Osteocyte (in vitro differentiated cells): ENCODE measurements around the gene SCAMP3. TPM values are rescaled to one million over a fixed set of nuclear protein-coding genes. Genes with fewer than 3 reads are reported as not detected.

Source experiments
- DNase-seq: peaks from one replicate; pipeline ENCODE4 v3.0.0; 2021; ENCODE audit warnings: mixed read lengths; ENCODE audit not compliant: unreplicated experiment; ENCODE audit errors: extremely low spot score
- H3K27ac Mint-ChIP-seq: one replicate; pipeline ENCODE4 v1.8.0; 2021; ENCODE audit warnings: mild to moderate bottlenecking, mixed read lengths; ENCODE audit not compliant: unreplicated experiment
- H3K27me3 Mint-ChIP-seq: one replicate; pipeline ENCODE4 v1.8.0; 2021; ENCODE audit warnings: mixed read lengths; ENCODE audit not compliant: unreplicated experiment
- H3K36me3 Mint-ChIP-seq: one replicate; pipeline ENCODE4 v1.8.0; 2021; ENCODE audit warnings: mixed read lengths; ENCODE audit not compliant: unreplicated experiment
- H3K4me1 Mint-ChIP-seq: one replicate; pipeline ENCODE4 v1.8.0; 2021; ENCODE audit warnings: mixed read lengths; ENCODE audit not compliant: unreplicated experiment
- H3K4me3 Mint-ChIP-seq: one replicate; pipeline ENCODE4 v1.8.0; 2021; ENCODE audit warnings: mild to moderate bottlenecking, moderate library complexity, mixed read lengths; ENCODE audit not compliant: unreplicated experiment
- H3K9me3 Mint-ChIP-seq: one replicate; pipeline ENCODE4 v1.8.0; 2021; ENCODE audit warnings: mixed read lengths; ENCODE audit not compliant: unreplicated experiment
- total RNA-seq: library from RNA; stranded (reverse); gene quantifications from 2 replicates; pipeline ENCODE4 v1.2.1, GENCODE V29; 2021
- TF ChIP-seq, protein P1 (sequence below): fragments of 200-600 bp; sonication (generic); IDR thresholded peaks from 2 replicates; pipeline ENCODE4 v1.5.0; 2021; ENCODE audit warnings: antibody characterized with exemption, mild to moderate bottlenecking, moderate library complexity

SCAMP3 gene
- total RNA-seq, 1 donor from 2014 or later, result 73.7 TPM

DNA sequence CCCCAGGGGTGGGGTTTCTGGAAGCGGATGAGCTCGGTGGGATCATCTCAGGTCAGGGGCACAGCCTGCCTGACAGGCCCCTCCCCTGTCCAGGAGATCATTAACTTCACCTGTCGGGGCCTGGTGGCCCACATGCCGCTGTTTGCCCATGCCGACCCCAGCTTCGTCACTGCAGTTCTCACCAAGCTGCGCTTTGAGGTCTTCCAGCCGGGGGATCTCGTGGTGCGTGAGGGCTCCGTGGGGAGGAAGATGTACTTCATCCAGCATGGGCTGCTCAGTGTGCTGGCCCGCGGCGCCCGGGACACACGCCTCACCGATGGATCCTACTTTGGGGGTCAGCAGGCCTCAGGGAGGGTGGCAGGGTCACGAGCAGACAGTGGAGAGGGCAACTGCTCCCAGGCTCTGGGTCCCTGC lies 23.5 kb upstream of the SCAMP3 start:
- no peaks in the 10 kb centered on the region for H3K9me3 Mint-ChIP-seq
- TF ChIP-seq, protein P1, sequence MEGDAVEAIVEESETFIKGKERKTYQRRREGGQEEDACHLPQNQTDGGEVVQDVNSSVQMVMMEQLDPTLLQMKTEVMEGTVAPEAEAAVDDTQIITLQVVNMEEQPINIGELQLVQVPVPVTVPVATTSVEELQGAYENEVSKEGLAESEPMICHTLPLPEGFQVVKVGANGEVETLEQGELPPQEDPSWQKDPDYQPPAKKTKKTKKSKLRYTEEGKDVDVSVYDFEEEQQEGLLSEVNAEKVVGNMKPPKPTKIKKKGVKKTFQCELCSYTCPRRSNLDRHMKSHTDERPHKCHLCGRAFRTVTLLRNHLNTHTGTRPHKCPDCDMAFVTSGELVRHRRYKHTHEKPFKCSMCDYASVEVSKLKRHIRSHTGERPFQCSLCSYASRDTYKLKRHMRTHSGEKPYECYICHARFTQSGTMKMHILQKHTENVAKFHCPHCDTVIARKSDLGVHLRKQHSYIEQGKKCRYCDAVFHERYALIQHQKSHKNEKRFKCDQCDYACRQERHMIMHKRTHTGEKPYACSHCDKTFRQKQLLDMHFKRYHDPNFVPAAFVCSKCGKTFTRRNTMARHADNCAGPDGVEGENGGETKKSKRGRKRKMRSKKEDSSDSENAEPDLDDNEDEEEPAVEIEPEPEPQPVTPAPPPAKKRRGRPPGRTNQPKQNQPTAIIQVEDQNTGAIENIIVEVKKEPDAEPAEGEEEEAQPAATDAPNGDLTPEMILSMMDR, result no peak
- no peaks in the 10 kb centered on the region for H3K27me3 Mint-ChIP-seq
- no peak for DNase-seq
- H3K36me3 Mint-ChIP-seq, result no peaks in the 10 kb centered on the region
- H3K27ac Mint-ChIP-seq, result no peak overlapping the region
- no peaks in the 10 kb centered on the region for H3K4me1 Mint-ChIP-seq
- no peak overlapping the region for H3K4me3 Mint-ChIP-seq

DNA sequence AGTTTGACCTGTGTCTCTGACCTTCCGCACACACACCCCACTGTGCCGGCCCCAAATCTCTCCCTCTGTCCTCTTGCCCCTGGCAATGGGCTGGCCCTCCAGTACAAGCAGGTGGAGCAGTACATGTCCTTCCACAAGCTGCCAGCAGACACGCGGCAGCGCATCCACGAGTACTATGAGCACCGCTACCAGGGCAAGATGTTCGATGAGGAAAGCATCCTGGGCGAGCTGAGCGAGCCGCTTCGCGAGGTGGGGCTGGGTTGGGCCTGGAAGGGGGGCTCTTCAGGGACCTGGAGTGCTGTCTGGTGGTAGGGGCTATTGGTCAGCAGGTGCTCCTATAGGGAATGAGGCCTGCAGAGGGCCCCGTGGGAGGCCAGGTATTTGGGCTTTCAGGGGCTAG lies 22.9 kb upstream of the SCAMP3 start:
- TF ChIP-seq, protein P1, result no peak
- Mint-ChIP-seq H3K4me1 (no peaks in the 10 kb centered on the region), H3K36me3 (no peaks in the 10 kb centered on the region), H3K9me3 (no peaks in the 10 kb centered on the region), H3K27me3 (no peaks in the 10 kb centered on the region), H3K27ac (no peak overlapping the region), H3K4me3 (no peak overlapping the region)
- no peak for DNase-seq

DNA sequence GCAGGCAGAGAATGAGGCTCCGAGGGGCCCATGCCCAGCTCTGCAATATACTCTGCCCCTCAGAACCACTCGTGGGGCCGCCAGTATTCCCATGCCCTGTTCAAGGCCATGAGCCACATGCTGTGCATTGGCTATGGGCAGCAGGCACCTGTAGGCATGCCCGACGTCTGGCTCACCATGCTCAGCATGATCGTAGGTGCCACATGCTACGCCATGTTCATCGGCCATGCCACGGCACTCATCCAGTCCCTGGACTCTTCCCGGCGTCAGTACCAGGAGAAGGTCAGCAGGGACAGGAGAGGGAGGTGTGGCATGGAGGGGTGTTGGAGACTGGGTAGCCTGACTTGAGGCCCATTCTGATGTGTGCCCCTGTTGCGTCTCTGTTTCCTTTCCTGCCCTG lies 22.3 kb upstream of the SCAMP3 start:
- TF ChIP-seq, protein P1, result no peak
- no peaks in the 10 kb centered on the region for H3K27me3 Mint-ChIP-seq
- H3K27ac Mint-ChIP-seq, result no peak overlapping the region
- H3K36me3 Mint-ChIP-seq, result no peaks in the 10 kb centered on the region
- DNase-seq, result no peak
- H3K4me1 Mint-ChIP-seq, result no peaks in the 10 kb centered on the region
- H3K9me3 Mint-ChIP-seq, result no peaks in the 10 kb centered on the region
- H3K4me3 Mint-ChIP-seq, result no peak overlapping the region

DNA sequence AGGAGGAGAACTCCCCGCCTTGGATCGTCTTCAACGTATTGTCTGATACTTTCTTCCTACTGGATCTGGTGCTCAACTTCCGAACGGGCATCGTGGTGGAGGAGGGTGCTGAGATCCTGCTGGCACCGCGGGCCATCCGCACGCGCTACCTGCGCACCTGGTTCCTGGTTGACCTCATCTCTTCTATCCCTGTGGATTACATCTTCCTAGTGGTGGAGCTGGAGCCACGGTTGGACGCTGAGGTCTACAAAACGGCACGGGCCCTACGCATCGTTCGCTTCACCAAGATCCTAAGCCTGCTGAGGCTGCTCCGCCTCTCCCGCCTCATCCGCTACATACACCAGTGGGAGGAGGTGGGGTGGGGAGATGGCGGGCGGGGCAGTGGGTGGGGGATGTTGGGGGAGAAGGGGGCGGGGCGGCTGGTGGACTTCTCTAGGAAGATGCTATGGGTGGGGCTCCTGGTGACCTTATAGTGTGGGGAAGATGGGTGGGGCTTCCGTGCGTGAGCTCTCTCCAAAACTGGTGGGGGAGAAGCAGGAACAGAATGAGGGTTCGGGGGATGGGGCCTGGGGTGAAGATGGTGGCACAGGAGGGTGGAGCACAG lies 20.4 kb upstream of the SCAMP3 start:
- Mint-ChIP-seq H3K4me3 (no peak overlapping the region), H3K27ac (no peak overlapping the region), H3K27me3 (no peaks in the 10 kb centered on the region), H3K4me1 (peaks cover 5% of the 10 kb centered on the region), H3K36me3 (no peaks in the 10 kb centered on the region), H3K9me3 (no peaks in the 10 kb centered on the region)
- TF ChIP-seq, protein P1, result no peak
- DNase-seq, result no peak

DNA sequence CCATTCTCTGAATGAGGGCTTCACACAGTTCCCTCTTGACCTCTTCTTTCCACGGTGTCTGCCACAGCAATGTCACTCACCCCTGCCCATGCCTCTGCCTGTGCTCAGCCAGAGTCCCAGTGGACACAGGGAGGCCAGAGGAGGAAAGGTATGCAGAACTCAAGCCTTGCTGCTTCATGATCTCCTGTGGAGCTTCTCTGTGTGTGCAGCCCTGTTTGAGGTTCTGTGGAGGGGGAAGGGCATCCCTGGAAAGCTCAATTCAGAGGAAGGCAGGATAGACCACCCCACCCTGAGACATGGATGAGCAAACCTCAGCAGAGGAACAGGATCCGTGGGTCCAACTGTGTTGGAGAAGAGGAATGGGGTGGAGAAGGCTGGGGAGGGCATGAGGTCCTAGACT lies 17.1 kb upstream of the SCAMP3 start:
- H3K4me3 Mint-ChIP-seq, result no peak overlapping the region

More for the DNA sequence above, 17.1 kb upstream of the SCAMP3 start:
- Mint-ChIP-seq H3K4me1 (peaks cover 7% of the 10 kb centered on the region), H3K36me3 (no peaks in the 10 kb centered on the region), H3K27ac (no peak overlapping the region), H3K27me3 (no peaks in the 10 kb centered on the region), H3K9me3 (no peaks in the 10 kb centered on the region)
- TF ChIP-seq, protein P1, result no peak
- no peak for DNase-seq
